ENCODE measurements around the gene WDR33. TPM values are rescaled to one million over a fixed set of nuclear protein-coding genes. Genes with fewer than 3 reads are reported as not detected.

WDR33 gene
- total and polyA plus RNA-seq, 2 of the 13 experiments (the other 11 are each of a cell fraction or from before 2014, with no cell fraction given), result 54.9 to 78.2 TPM

GRCh38 chr2:127857265-127857808 is 46.4 kb upstream of the WDR33 start (continued):
- no peak for TF ChIP-seq ZNF609 (CRISPR knock-in tag; IDR thresholded peaks at IDR 0.05; ENCODE audit: borderline replicate concordance)
- no peak for TF ChIP-seq PHB2 (IDR thresholded peaks at IDR 0.05; ENCODE audit: partially characterized antibody)
- 0 out of 2 replicates have a peak, but pooled peaks have one; percentile 1 for TF ChIP-seq TFDP2 (CRISPR knock-in tag; IDR thresholded peaks at IDR 0.05)
- no peak for TF ChIP-seq ZXDC (CRISPR knock-in tag; IDR thresholded peaks at IDR 0.05)
- TF ChIP-seq ZNF501 (CRISPR knock-in tag; IDR thresholded peaks at IDR 0.05), result no peak
- TF ChIP-seq ZKSCAN1 (IDR thresholded peaks at IDR 0.05; ENCODE audit: low read length), result no peak
- TF ChIP-seq WIZ (CRISPR knock-in tag; IDR thresholded peaks at IDR 0.05), result no peak
- TF ChIP-seq ZNF407 (CRISPR knock-in tag; IDR thresholded peaks at IDR 0.05; ENCODE audit: not compliant biosample characterization), result peak; percentile 1
- TF ChIP-seq ZBTB14 (CRISPR knock-in tag; IDR thresholded peaks at IDR 0.05), result no peak
- TF ChIP-seq BRD4 (CRISPR knock-in tag; IDR thresholded peaks at IDR 0.05), result no peak
